CD1c-positive myeloid dendritic cell (primary cell): ENCODE data around the gene PPP2R2C.

Experiments used
- DNase-seq: peaks from one replicate; pipeline ENCODE4 v3.0.0-alpha.2; 2016; ENCODE audit errors: extremely low spot score

The PPP2R2C gene

GRCh38 chr4:6494431-6495295 lies 22.2 kb upstream of the PPP2R2C start:
- DNase-seq, result no peak

GRCh38 chr4:6493658-6494304 lies 21.4 kb upstream of the PPP2R2C start:
- no peak for DNase-seq

DNA sequence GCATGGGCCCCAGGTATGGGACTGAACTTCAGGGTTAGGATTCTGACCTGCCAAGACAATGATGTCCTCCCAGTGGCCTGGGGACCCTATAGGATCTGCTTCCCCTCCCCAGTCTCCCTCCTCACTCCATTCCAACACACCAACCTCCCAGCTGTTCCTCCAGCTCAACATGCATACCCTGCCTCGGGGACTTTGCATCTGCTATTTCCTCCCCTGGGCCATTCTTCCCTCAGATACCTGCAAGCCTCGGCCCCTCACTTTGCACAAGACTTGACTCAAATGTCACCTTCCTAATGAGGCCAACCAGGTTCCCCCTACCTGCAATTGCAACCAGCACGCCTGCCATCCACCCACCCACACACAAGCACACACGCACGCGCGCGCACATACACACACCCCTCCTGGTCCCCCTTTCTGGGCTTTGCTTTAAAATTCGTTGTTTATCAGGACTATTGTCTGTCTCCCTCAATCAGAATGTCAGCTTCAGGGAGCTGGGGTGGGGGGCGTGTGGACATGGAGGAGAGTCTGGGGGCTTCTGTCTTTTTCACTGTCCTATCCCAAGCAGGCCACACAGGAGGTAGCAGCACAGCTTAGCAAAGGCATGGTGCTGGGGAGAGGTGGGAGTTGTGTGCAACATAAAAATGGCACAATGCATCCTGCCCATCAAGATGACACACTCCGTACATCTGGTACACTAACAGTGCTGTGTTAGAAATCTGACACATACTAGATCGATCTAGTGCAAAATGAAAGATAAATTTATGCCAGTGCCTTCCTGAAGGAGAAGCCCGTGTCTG lies 20.6 kb upstream of the PPP2R2C start:
- DNase-seq, result no peak

DNA sequence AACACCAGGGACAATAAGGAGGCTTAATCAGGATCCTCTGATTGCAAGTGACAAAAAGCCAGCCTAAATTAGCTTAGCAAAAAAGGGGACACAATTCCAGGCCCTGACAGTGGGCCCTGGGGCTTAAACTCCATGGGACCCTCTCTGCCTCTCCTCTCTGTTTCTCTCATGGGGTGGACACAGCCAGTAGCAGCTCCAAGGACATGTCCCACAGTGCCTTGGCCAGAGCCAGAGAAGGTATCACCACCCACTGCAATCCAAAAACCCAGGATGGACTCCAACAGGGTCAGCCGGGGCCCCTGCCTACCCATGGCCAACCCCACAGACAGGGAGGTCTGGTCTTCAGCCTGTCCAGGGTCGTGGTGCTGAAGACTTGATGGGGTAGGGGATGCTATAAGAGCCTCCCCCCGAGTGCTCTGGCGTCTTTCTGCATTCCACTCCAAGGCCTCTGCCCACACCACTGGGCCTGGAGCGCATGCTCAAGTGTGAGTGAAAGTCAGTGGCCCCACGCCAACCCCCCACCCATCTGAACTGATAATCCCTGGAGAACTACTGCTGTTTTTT lies 19.7 kb upstream of the PPP2R2C start:
- no peak for DNase-seq

GRCh38 chr4:6491235-6491634 lies 18.8 kb upstream of the PPP2R2C start:
- DNase-seq, result no peak

DNA sequence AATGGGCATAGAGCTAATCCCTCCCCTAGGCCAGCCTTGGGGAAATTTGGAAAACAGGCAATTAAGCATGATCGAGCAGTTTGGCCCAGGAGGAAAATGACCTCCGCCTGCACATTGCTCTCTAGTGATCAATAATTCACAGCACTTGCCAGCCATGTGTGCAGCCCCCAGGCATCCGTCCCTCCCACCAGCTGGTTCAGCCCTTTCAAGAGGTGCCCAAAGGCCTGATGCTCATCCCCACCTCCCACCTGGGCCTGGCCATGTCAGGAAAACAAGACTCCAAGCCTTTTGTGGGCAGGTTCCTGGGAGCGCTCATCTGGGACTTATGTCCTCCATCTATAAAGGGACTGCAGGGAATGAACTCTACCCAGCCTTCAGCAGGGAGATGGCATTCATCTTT lies 17.5 kb upstream of the PPP2R2C start:
- no peak for DNase-seq

- DNase-seq, result no peak
These were observed 15.1 kb upstream of the PPP2R2C start for GRCh38 chr4:6487466-6487865.

DNA sequence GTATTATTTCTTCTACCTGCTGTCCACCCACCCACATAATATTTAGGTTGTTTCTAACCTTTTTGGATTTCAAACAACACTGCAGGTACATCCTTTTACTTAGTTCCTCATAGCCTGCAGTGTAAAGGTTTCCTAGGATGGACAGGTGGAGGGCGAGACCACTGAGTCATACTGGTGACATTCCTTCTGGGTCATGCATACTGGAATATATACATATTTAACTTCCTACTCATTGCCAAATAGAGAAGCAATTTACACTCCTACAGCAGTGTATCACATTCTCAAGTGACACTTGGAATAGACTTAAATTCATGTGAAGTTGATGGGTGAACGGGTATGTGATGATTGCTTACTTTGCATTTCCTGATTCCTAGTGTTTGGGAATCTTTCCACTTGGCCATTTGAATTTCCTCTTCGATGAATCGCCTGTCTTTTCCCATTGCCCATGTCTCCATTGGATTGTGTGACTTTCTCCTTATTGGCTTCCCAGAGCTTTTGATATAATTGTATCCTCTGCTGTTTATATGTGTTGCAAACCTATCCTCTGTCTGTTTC lies 8.2 kb upstream of the PPP2R2C start:
- DNase-seq, result no peak

DNA sequence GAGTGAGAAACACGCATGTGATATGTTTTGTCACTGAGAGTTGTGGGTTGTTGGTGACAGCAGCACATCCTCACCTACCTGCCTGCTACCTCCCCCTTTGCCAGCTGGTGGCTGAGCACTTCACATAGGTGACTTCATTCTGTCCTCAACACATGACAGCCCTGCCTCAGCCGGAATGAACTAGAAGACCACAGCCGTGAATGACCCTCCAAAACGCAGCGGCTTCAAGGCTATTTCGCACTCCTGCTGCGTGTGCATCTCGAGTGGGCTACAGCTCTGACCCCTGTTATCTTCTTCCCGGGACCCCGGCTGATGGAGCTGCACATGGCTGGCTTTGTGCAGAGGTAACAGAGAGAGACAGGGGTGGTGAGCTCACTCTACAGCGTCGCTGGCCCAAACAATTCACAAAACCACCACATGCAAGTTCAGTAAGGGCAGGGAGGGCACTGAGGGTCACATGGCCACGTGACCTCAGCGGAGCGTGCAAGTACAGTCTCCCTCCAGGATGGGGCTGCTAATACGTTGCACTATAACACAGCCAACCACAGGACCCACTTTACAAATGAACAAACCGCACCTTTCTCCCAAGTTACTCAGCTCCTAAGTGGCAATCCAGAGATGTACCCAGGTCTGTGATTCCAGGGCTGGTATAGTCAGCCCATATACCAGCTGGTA lies 6.3 kb upstream of the PPP2R2C start:
- no peak for DNase-seq

DNA sequence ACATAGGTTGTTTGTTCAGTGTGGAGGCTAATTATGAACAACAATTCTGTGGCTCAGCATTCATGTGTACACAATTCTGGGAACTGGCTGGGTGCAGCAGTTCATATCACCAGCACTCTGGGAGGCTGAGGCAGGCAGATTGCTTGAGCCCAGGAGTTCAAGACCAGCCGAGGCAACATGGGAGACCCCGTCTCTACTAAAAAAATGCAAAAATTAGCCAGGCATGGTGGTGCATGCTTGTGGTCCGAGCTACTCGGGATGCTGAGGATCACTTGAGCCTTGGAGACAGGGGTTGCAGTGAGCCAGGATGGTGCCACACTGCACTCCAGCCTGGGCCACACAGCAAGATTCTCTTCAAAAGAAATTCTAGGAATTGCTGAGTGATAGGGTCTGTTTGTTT lies 4.5 kb upstream of the PPP2R2C start:
- DNase-seq, result no peak

DNA sequence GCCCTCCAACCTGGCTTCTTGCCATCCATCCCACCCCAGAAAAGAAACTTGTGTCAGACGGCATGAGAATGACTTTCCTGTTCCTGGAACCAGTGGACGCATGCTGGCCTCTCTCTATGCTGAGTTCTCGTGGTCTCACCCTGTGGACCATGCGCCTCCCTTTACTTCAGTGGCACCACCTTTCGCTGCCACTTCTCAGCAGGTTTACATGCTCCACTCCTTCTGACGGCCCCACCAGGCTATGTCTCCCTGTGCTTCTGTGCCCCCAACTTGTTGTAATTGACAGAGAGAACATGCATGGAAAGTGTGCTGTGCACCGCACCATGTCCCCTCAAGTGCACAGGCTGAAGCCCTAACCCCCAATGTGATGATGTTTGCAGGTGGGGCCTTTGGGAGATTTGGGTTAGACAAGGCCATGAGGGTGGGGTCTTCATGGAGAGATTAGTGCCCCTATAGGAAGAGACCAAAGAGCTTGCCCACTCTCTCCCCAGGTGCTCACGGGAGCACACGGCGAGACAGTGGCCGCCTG lies 3.1 kb upstream of the PPP2R2C start:
- no peak for DNase-seq

DNA sequence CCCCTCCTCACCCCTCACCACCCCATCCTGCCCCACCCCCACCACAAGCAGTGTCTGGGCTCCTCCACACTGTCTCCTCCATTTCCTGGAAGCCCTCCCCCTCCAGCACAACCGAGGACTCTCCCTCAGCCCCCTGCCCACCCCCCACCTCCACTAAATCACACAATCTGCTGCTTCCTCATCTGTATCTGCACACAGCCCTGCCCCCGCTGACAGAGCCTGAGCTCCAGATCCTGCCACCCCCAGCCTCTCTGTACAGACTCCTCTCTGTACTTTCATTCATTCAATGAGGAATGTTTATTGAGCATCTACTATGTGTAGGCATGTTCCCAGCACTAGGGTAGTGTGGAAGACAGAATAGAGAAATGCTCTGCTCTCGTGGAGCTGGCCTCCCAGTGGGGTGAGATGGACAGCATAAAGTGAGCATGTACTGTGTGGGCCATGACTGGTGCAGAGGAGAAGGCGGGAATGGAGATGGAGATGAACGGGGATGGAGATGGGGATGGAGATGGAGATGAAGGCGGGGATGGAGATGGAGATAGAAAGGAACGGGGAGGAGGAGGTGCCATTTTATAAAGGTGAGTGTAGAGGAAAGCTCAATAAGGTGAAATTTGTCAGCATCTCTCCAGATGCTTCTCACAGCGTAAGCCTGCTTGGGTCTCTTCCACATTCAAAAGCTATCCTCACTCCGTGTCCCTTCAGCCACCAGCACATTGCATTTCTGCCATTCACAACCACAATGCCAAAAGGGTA lies 2.5 kb upstream of the PPP2R2C start:
- DNase-seq, result no peak

DNA sequence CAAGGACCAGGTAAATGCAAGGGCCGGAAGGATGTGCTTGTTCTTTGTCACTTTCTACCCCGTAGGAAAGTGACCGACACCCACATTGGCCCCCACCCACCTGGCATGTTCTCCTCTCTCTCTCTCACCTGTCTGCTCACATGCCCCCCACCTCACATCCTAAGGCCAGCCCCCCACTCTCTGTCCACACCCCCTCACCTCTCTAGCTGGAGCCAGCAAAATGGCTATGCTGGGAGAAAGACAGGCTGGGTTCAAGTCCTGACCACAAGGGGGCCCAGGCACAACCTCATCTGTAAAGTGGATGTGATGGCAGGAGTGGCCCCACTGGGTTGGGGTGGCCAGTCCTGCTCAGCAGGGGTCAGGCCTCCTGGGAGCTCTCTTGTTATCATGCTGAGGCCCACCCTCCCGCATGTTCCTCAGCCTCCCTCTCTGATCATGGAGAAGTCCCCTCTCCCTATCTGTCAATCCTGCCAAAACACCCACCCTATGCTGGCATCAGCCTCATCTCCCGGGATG lies 1.7 kb upstream of the PPP2R2C start:
- no peak for DNase-seq

DNA sequence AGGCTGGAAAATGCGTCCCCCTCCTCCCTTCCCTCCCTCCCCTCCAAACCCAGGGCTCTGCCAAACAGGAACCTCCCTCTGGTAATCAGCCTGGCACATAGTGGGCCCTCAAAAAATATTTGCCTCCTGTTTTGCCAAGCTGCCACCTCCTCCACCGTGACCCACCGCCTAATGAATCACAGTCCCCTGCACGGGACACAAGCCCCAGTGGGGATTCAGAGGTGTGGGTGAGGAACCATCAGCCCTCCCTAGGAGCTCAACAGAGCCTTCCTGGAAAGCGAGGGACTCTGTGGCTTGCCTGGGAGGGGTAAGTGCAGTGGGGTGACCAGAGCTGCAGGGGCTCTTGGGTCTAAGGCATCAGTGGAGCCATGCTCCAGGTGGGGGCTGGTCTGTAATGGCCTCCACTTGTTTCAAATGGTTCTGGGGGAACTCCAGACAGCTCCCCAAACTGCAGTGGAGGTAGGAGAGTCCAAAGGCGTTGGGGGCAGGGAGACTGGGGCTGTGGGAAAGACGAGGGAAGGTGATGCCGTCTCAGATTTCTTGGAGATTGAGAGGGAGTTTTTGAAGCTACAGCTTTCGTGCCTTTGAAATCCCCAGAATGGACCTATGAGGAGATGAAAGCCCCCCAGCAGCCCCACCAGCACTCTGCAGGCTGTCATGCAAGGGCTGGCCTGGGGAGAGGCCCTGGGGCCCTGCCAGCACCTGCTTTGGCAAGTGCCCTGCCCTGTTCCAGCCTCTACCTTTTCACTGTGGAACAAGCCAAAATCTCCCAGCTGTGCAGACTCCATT lies 1.0 kb upstream of the PPP2R2C start:
- DNase-seq, result no peak

DNA sequence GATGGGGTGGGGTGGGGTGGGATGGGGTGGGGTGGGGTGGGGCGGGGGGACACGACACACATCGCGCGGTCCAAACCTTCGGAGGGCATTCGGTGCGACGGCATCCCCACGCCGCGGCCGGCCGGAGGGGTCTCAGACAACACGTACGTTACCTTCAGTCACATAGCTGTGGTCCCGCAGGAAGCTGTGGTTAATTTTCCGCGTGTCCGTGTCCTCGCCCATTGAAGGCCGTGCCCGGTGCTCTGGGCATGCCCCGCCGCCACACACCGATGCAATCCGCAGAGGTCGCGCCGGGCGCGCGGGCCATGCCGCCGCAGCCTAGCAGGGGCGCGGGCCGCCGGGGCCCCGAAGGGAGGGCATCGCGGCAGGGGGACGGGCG lies 417 bp downstream of the PPP2R2C start:
- DNase-seq, result no peak

- no peak for DNase-seq
These were observed 957 bp downstream of the PPP2R2C start for GRCh38 chr4:6471307-6472007.

- no peak for DNase-seq
These were observed 1.7 kb downstream of the PPP2R2C start for GRCh38 chr4:6470502-6471306.
